LNCaP clone FGC (cell line): ENCODE data around the gene ATP7A.
A peak's percentile ranks its signal among the peaks of the same experiment; 100 is the strongest.
"Not testable (repeated sequence)": the region's sequence is repeated elsewhere in the genome, so short reads cannot be mapped to it uniquely, and the experiment has no call there.

Source experiments
- DNase-seq: peaks from one replicate; pipeline ENCODE4 v3.0.0-alpha.2; 2011; ENCODE audit warnings: low read depth
- H3K4me3 ChIP-seq: 2 replicates; pipeline ENCODE4 v1.5.1; 2011; ENCODE audit warnings: mild to moderate bottlenecking, low read depth, low read length, control low read depth
- CTCF ChIP-seq: IDR thresholded peaks from 2 replicates; pipeline ENCODE4 v1.5.1; 2012; ENCODE audit warnings: mild to moderate bottlenecking; ENCODE audit not compliant: control insufficient read depth, insufficient read depth; ENCODE audit errors: extremely low read depth

ATP7A gene

GRCh38 chrX:77930581-77930980 is 20.1 kb downstream of the ATP7A start:
- DNase-seq: no peak

GRCh38 chrX:77935886-77936285 is 25.4 kb downstream of the ATP7A start:
- H3K4me3 ChIP-seq: no peak overlapping the region
- no peak for DNase-seq
- TF ChIP-seq CTCF: no peak

More at GRCh38 chrX:77930581-77930980, 20.1 kb downstream of the ATP7A start:
- TF ChIP-seq CTCF: no peak
- H3K4me3 ChIP-seq: no peak overlapping the region

GRCh38 chrX:77936299-77936698 is 25.8 kb downstream of the ATP7A start:
- H3K4me3 ChIP-seq: no peak overlapping the region
- DNase-seq: no peak
- TF ChIP-seq CTCF: no peak

GRCh38 chrX:77937291-77937690 is 26.8 kb downstream of the ATP7A start:
- no peak overlapping the region for H3K4me3 ChIP-seq
- peak; percentile 86 for DNase-seq
- TF ChIP-seq CTCF: no peak

DNA sequence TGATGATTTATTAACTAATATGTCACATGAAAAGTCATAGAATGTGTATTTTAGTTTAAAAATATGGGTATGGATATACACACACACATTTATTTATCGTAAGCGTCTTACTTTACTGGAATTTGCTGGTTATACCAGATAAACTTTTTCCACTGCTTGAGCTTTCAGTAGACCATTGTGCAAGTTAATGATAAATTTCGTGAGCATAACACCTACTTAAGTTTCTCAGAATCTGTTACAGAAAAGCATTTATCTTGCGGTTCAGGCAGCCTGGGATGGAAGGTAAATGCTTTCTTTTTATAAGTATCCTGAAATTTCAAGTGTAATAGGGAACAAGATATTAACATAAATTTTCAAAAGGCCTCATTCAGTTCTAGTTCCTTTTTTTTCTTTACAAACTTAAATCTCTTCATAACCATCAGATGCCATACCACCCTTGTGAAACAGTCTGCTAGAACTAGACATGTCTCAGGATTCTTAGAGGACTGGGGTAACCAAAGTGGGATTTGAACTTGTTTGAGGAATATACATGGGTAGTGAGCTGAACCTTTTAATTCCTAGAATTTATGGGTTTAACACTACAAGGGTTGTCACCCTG is 27.7 kb downstream of the ATP7A start:
- no peak overlapping the region for H3K4me3 ChIP-seq
- DNase-seq: no peak
- no peak for TF ChIP-seq CTCF

- not testable (repeated sequence) for DNase-seq, H3K4me3 ChIP-seq
Measured at GRCh38 chrX:77945031-77945430, 34.5 kb downstream of the ATP7A start.

DNA sequence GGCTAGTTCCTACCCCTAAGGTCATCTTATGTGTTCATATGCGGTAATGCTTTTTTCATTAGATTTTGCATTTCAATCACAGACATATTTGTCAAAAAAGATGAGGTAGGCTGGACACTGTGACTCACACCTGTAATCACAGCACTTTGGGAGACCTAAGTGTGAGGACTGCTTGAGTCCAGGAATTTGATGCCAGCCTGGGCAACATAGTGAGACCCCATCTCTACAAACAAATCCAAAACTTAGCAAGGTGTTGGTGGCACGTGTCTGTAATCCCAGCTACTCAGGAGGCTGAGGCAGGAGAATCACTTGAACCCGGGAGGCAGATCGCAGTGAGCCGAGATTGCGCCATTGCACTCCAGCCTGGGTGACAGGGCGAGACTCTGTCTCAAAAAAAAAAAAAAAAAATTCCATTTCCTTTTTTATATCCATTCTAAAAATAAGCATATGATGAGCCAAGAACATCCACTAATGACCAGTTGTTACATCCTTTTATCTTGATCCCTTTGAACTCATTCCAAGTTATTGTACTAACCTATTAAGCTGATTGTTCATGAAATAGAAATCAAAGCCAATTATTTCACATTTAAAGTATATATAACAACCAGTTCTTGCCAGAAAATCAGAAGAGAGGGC is 35.5 kb downstream of the ATP7A start:
- DNase-seq: no peak
- no peak overlapping the region for H3K4me3 ChIP-seq
- TF ChIP-seq CTCF: no peak
